Liver (tissue), 9 donors: ENCODE measurements around the gene LONRF2. TPM values are rescaled to one million over a fixed set of nuclear protein-coding genes. Genes with fewer than 3 reads are reported as not detected.

ENCODE experiments used
- DNase-seq: peaks from one replicate; pipeline ENCODE4 v3.0.0-alpha.2; 2017; ENCODE audit warnings: low spot score
- H3K27ac ChIP-seq, 2 donors: one replicate each; pipeline ENCODE4 v1.7.0; 2013; ENCODE audit warnings: inconsistent platforms in 2 of 2, low read length in 2 of 2, control low read depth in 1 of 2, low read depth in 1 of 2, mild to moderate bottlenecking in 1 of 2
- H3K27me3 ChIP-seq, 4 donors: one replicate each; pipeline versions ENCODE4 v1.6.1 to v1.7.0; 2013; ENCODE audit warnings: low read length in 3 of 4, inconsistent platforms in 1 of 4, mild to moderate bottlenecking in 1 of 4, moderate library complexity in 1 of 4; ENCODE audit not compliant: control insufficient read depth in 4 of 4, insufficient read depth in 4 of 4
- H3K36me3 ChIP-seq, 4 donors: one replicate each; pipeline versions ENCODE4 v1.6.1 to v1.7.0; 2013; ENCODE audit warnings: low read length in 3 of 4, mild to moderate bottlenecking in 3 of 4, low read depth in 1 of 4, moderate library complexity in 1 of 4; ENCODE audit not compliant: control insufficient read depth in 4 of 4, insufficient read depth in 3 of 4
- H3K4me1 ChIP-seq, 4 donors: one replicate each; pipeline versions ENCODE4 v1.6.1 to v1.7.0; 2013; ENCODE audit warnings: low read length in 3 of 4, mild to moderate bottlenecking in 3 of 4, moderate library complexity in 1 of 4; ENCODE audit not compliant: control insufficient read depth in 4 of 4, insufficient read depth in 4 of 4
- H3K4me3 ChIP-seq, 3 donors: one replicate each; pipeline versions ENCODE4 v1.6.1 to v1.7.0; 2013; ENCODE audit warnings: low read length in 3 of 3, control low read depth in 1 of 3, low read depth in 1 of 3, mild to moderate bottlenecking in 1 of 3
- H3K9ac ChIP-seq, 2 donors: one replicate each; pipeline ENCODE4 v1.7.0; 2013; ENCODE audit warnings: low read length in 2 of 2, mild to moderate bottlenecking in 2 of 2, moderate library complexity in 2 of 2, control low read depth in 1 of 2, low read depth in 1 of 2
- H3K9me3 ChIP-seq, 4 donors: one replicate each; pipeline versions ENCODE4 v1.6.1 to v1.7.0; 2013; ENCODE audit warnings: low read length in 3 of 4; ENCODE audit not compliant: control insufficient read depth in 4 of 4
- ATF3 ChIP-seq: IDR thresholded peaks from 2 replicates; pipeline ENCODE4 v1.6.1; 2016; ENCODE audit warnings: antibody characterized with exemption
- EGR1 ChIP-seq, 2 donors: IDR thresholded peaks; 2 replicates each; pipeline ENCODE4 v1.6.1; 2016 to 2018; ENCODE audit warnings: antibody characterized with exemption in 2 of 2, low read depth in 2 of 2
- FOXA1 ChIP-seq: IDR thresholded peaks from 2 replicates; pipeline ENCODE4 v1.6.1; 2016; ENCODE audit warnings: antibody characterized with exemption
- FOXA2 ChIP-seq: IDR thresholded peaks from 2 replicates; pipeline ENCODE4 v1.6.1; 2016; ENCODE audit warnings: antibody characterized with exemption
- GABPA ChIP-seq, 2 donors: IDR thresholded peaks in 1 of 2; conservative IDR thresholded peaks in 1 of 2; 2 replicates each; pipeline ENCODE4 v1.6.1; 2016; ENCODE audit warnings: antibody characterized with exemption in 2 of 2, mild to moderate bottlenecking in 1 of 2, moderate library complexity in 1 of 2
- HNF4G ChIP-seq: IDR thresholded peaks from 2 replicates; pipeline ENCODE4 v1.6.1; 2016; ENCODE audit warnings: antibody characterized with exemption
- JUND ChIP-seq, 2 donors: IDR thresholded peaks; 2 replicates each; pipeline ENCODE4 v1.6.1; 2016; ENCODE audit warnings: antibody characterized with exemption in 2 of 2
- MAX ChIP-seq: IDR thresholded peaks from 2 replicates; pipeline ENCODE4 v1.6.1; 2016; ENCODE audit warnings: antibody characterized with exemption
- NR2F2 ChIP-seq: IDR thresholded peaks from 2 replicates; pipeline ENCODE4 v1.6.1; 2016; ENCODE audit warnings: antibody characterized with exemption
- RAD21 ChIP-seq, 2 donors: IDR thresholded peaks; 2 replicates each; pipeline ENCODE4 v1.6.1; 2016; ENCODE audit warnings: antibody characterized with exemption in 2 of 2, mild to moderate bottlenecking in 2 of 2
- SP1 ChIP-seq: IDR thresholded peaks from 2 replicates; pipeline ENCODE4 v1.6.1; 2018; ENCODE audit warnings: antibody characterized with exemption, mild to moderate bottlenecking
- TAF1 ChIP-seq: conservative IDR thresholded peaks from 2 replicates; pipeline ENCODE4 v1.6.1; 2016; ENCODE audit warnings: antibody characterized with exemption, mild to moderate bottlenecking
- YY1 ChIP-seq: IDR thresholded peaks from 2 replicates; pipeline ENCODE4 v1.6.1; 2016; ENCODE audit warnings: antibody characterized with exemption, mild to moderate bottlenecking
- ZBTB33 ChIP-seq: IDR thresholded peaks from 2 replicates; pipeline ENCODE4 v1.6.1; 2016; ENCODE audit warnings: antibody characterized with exemption
- WGBS: extraction: QIAGEN DNeasy Blood & Tissue Kit; methylation state at CpG from one replicate; pipeline ENCODE4 v1.1.7; 2013; 5-methylcytosine and 5-hydroxymethylcytosine counted together
- polyA plus RNA-seq, 2 donors: library from polyadenylated mRNA; stranded (reverse) in 1 of 2; unstranded in 1 of 2; fragments of 200-250 nt in 1 of 2; fragments of >200 nt in 1 of 2; fragmentation: Nextera tagmentation in 1 of 2; extraction: Ambion mirVana in 1 of 2; gene quantifications; one replicate each; pipeline versions ENCODE4 v1.2.1 to v1.2.3, GENCODE V29; 2013 to 2015
- total RNA-seq, 2 donors: library from RNA; depleted of rRNA; stranded (reverse); fragments of >200 nt; gene quantifications; one replicate each; pipeline ENCODE4 v1.2.3, GENCODE V29; 2014
- TF ChIP-seq, protein P1 (sequence below): IDR thresholded peaks from 2 replicates; pipeline ENCODE4 v1.6.1; 2016; ENCODE audit warnings: antibody characterized with exemption, mild to moderate bottlenecking
- TF ChIP-seq, protein P2 (sequence below): fragments of 150-350 bp; IDR thresholded peaks from 2 replicates; pipeline ENCODE4 v1.5.1; 2017; ENCODE audit warnings: improper control_type of control experiment, low read depth, low read length; ENCODE audit not compliant: missing input control
- donor health status: healthy.
- donor health status: healthy.
- donor health status: healthy.
- donor health status: healthy.
- donor health status: healthy.

LONRF2 gene
- total and polyA plus RNA-seq, 4 donors, result 0.06 to 3.7 (median 0.24) TPM

DNA sequence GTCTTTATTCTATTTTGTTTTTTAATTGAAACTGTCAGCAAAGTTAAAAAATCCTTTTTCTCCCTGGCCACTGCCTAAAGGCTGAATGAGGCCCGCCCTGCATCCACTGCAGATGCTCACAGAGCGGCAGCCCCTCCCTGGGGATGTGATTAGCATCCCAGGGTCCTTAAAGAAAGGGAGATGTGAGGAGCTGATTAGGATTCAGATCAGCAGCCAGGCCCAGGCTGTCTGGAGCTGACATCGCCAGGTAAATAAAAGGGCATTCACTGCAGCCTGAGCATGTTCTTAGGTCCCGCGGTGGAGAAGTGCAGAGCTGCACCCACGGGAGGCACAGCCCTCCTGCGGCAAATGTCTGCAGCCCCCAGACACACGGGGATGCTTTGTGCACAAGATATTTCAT lies 83.8 kb downstream of the LONRF2 start:
- Histone ChIP-seq H3K27me3 (no peaks in the 10 kb centered on the region), H3K4me1 (peaks cover 0 to 4% (median 2%) of the 10 kb centered on the region in 4 donors)
- DNase-seq, result no peak

DNA sequence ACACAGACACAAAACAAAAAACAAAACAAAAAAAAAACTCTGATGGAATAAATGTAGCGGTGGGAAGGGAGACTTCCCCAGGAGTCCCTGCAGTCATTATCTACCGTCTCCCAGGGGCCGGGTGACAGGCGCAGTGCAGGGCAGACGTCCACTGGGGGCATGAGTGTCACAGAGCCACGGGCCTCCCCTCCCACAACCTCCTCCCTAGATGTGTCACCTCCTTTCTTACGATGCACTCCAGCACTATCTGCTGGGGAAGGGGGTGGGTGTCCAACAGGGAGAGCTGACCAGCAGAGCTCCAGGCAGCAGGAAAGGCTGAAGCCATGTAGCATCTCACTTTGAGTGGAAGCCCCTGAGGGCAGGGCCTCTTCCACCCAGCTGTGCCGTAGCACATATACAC lies 84.5 kb downstream of the LONRF2 start:
- Histone ChIP-seq H3K36me3 (no peaks in the 10 kb centered on the region), H3K9ac (no peak overlapping the region), H3K9me3 (no peaks in the 10 kb centered on the region), H3K27ac (no peak overlapping the region), H3K4me3 (no peak overlapping the region), H3K27me3 (no peaks in the 10 kb centered on the region), H3K4me1 (peaks cover 0 to 2% (median under 1%) of the 10 kb centered on the region in 4 donors)
- DNase-seq, result no peak
- no peak for TF ChIP-seq MAX
- no peak for TF ChIP-seq ATF3
- TF ChIP-seq, protein P1, sequence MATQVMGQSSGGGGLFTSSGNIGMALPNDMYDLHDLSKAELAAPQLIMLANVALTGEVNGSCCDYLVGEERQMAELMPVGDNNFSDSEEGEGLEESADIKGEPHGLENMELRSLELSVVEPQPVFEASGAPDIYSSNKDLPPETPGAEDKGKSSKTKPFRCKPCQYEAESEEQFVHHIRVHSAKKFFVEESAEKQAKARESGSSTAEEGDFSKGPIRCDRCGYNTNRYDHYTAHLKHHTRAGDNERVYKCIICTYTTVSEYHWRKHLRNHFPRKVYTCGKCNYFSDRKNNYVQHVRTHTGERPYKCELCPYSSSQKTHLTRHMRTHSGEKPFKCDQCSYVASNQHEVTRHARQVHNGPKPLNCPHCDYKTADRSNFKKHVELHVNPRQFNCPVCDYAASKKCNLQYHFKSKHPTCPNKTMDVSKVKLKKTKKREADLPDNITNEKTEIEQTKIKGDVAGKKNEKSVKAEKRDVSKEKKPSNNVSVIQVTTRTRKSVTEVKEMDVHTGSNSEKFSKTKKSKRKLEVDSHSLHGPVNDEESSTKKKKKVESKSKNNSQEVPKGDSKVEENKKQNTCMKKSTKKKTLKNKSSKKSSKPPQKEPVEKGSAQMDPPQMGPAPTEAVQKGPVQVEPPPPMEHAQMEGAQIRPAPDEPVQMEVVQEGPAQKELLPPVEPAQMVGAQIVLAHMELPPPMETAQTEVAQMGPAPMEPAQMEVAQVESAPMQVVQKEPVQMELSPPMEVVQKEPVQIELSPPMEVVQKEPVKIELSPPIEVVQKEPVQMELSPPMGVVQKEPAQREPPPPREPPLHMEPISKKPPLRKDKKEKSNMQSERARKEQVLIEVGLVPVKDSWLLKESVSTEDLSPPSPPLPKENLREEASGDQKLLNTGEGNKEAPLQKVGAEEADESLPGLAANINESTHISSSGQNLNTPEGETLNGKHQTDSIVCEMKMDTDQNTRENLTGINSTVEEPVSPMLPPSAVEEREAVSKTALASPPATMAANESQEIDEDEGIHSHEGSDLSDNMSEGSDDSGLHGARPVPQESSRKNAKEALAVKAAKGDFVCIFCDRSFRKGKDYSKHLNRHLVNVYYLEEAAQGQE, result no peak
- no peak for TF ChIP-seq TAF1
- no peak for TF ChIP-seq FOXA1
- TF ChIP-seq EGR1 (IDR thresholded peaks at IDR 0.05; ENCODE audit: low read depth in 2 of 2), result no peak
- TF ChIP-seq HNF4G, result no peak
- TF ChIP-seq RAD21 (IDR thresholded peaks at IDR 0.05), result no peak
- no peak for TF ChIP-seq NR2F2
- TF ChIP-seq FOXA2, result no peak
- no peak for TF ChIP-seq YY1
- TF ChIP-seq, protein P2, sequence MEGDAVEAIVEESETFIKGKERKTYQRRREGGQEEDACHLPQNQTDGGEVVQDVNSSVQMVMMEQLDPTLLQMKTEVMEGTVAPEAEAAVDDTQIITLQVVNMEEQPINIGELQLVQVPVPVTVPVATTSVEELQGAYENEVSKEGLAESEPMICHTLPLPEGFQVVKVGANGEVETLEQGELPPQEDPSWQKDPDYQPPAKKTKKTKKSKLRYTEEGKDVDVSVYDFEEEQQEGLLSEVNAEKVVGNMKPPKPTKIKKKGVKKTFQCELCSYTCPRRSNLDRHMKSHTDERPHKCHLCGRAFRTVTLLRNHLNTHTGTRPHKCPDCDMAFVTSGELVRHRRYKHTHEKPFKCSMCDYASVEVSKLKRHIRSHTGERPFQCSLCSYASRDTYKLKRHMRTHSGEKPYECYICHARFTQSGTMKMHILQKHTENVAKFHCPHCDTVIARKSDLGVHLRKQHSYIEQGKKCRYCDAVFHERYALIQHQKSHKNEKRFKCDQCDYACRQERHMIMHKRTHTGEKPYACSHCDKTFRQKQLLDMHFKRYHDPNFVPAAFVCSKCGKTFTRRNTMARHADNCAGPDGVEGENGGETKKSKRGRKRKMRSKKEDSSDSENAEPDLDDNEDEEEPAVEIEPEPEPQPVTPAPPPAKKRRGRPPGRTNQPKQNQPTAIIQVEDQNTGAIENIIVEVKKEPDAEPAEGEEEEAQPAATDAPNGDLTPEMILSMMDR, result no peak
- TF ChIP-seq JUND (IDR thresholded peaks at IDR 0.05), result no peak
- WGBS, result 84% methylated on average over 8 of the region's 8 CpGs

More for the DNA sequence above, 83.8 kb downstream of the LONRF2 start:
- Histone ChIP-seq H3K9ac (no peak overlapping the region), H3K36me3 (no peaks in the 10 kb centered on the region), H3K9me3 (no peaks in the 10 kb centered on the region), H3K4me3 (no peak overlapping the region), H3K27ac (no peak overlapping the region)
- WGBS, result 91% methylated on average over 8 of the region's 8 CpGs
- TF ChIP-seq SP1 (no peak), ZBTB33 (no peak), FOXA2 (no peak), GABPA (IDR thresholded peaks at IDR 0.05 in 1 of 2, conservative IDR thresholded peaks at IDR 0.05 in 1 of 2) (no peak)
- TF ChIP-seq, protein P2, result no peak
